HEK293 (cell line): ENCODE data around the gene MMP24OS.

Source experiments
- CTCF ChIP-seq: fragments of 450-650 bp; formaldehyde crosslinking; IDR thresholded peaks from 2 replicates; pipeline ENCODE4 v1.5.1; 2016; ENCODE audit warnings: missing biosample characterization, missing genetic modification characterization
- FEZF1 ChIP-seq: fragments of 450-650 bp; formaldehyde crosslinking; IDR thresholded peaks from 2 replicates; pipeline ENCODE4 v1.5.1; 2016; ENCODE audit warnings: missing biosample characterization, missing genetic modification characterization
- KLF10 ChIP-seq: fragments of 450-650 bp; IDR thresholded peaks from 2 replicates; pipeline ENCODE4 v1.5.1; 2018; ENCODE audit warnings: missing biosample characterization, mild to moderate bottlenecking, missing genetic modification characterization
- PRDM10 ChIP-seq: fragments of 450-650 bp; formaldehyde crosslinking; IDR thresholded peaks from 2 replicates; pipeline ENCODE4 v1.5.1; 2016; ENCODE audit warnings: missing biosample characterization, missing genetic modification characterization
- YY1 ChIP-seq: fragments of 450-650 bp; formaldehyde crosslinking; IDR thresholded peaks from 2 replicates; pipeline ENCODE4 v1.5.1; 2018; ENCODE audit warnings: missing biosample characterization, missing genetic modification characterization
- ZBTB21 ChIP-seq: fragments of 450-650 bp; formaldehyde crosslinking; IDR thresholded peaks from 2 replicates; pipeline ENCODE4 v1.5.1; 2017; ENCODE audit warnings: missing biosample characterization, missing genetic modification characterization
- ZBTB49 ChIP-seq: fragments of 450-650 bp; formaldehyde crosslinking; IDR thresholded peaks from 2 replicates; pipeline ENCODE4 v1.5.1; 2016; ENCODE audit warnings: missing biosample characterization, missing genetic modification characterization, low read depth
- ZFP3 ChIP-seq: fragments of 450-650 bp; formaldehyde crosslinking; IDR thresholded peaks from 2 replicates; pipeline ENCODE4 v1.5.1; 2016; ENCODE audit warnings: low read depth, missing biosample characterization, missing genetic modification characterization
- ZNF138 ChIP-seq: fragments of 450-650 bp; formaldehyde crosslinking; IDR thresholded peaks from 2 replicates; pipeline ENCODE4 v1.5.1; 2016; ENCODE audit warnings: missing biosample characterization, missing genetic modification characterization, borderline replicate concordance
- ZNF223 ChIP-seq: fragments of 450-650 bp; formaldehyde crosslinking; IDR thresholded peaks from 2 replicates; pipeline ENCODE4 v1.5.1; 2016; ENCODE audit warnings: missing biosample characterization, missing genetic modification characterization
- ZNF335 ChIP-seq: fragments of 450-650 bp; formaldehyde crosslinking; conservative IDR thresholded peaks from 2 replicates; pipeline ENCODE4 v1.5.1; 2016; ENCODE audit warnings: missing biosample characterization, missing genetic modification characterization
- ZNF791 ChIP-seq: fragments of 450-650 bp; formaldehyde crosslinking; IDR thresholded peaks from 2 replicates; pipeline ENCODE4 v1.5.1; 2016; ENCODE audit warnings: missing biosample characterization, missing genetic modification characterization
- ZXDB ChIP-seq: fragments of 450-650 bp; formaldehyde crosslinking; IDR thresholded peaks from 2 replicates; pipeline ENCODE4 v1.5.1; 2016; ENCODE audit warnings: missing biosample characterization, missing genetic modification characterization

- TF ChIP-seq ZNF335 (tag by site-specific recombination) (no peak), FEZF1 (no peak), CTCF (no peak), ZNF138 (tag by site-specific recombination) (no peak), YY1 (tag by site-specific recombination) (no peak), ZXDB (peak; percentile 37), KLF10 (peak; percentile 7; the same call in 1 of the 2 replicates), ZBTB49 (tag by site-specific recombination) (no peak), ZFP3 (tag by site-specific recombination) (no peak), ZBTB21 (tag by site-specific recombination) (peak; percentile 69; the same call in 1 of the 2 replicates), PRDM10 (tag by site-specific recombination) (peak; percentile 87), ZNF791 (no peak), ZNF223 (tag by site-specific recombination) (no peak)
Observed at GRCh38 chr20:35318502-35319157, 40.7 kb upstream of the MMP24OS start.
